Liver (tissue), 3 donors: ENCODE measurements around the gene UBA3.

Experiments used
- RAD21 ChIP-seq, 2 donors: IDR thresholded peaks; 2 replicates each; pipeline ENCODE4 v1.6.1; 2016; ENCODE audit warnings: antibody characterized with exemption in 2 of 2, mild to moderate bottlenecking in 2 of 2
- TAF1 ChIP-seq: conservative IDR thresholded peaks from 2 replicates; pipeline ENCODE4 v1.6.1; 2016; ENCODE audit warnings: antibody characterized with exemption, mild to moderate bottlenecking
- YY1 ChIP-seq: IDR thresholded peaks from 2 replicates; pipeline ENCODE4 v1.6.1; 2016; ENCODE audit warnings: antibody characterized with exemption, mild to moderate bottlenecking
- TF ChIP-seq, protein P1 (sequence below): fragments of 150-350 bp; IDR thresholded peaks from 2 replicates; pipeline ENCODE4 v1.5.1; 2017; ENCODE audit warnings: improper control_type of control experiment, low read depth, low read length; ENCODE audit not compliant: missing input control
- TF ChIP-seq, protein P2 (sequence below): IDR thresholded peaks from 2 replicates; pipeline ENCODE4 v1.6.1; 2016; ENCODE audit warnings: antibody characterized with exemption, mild to moderate bottlenecking
- donor health status: healthy.
- donor health status: healthy.

DNA sequence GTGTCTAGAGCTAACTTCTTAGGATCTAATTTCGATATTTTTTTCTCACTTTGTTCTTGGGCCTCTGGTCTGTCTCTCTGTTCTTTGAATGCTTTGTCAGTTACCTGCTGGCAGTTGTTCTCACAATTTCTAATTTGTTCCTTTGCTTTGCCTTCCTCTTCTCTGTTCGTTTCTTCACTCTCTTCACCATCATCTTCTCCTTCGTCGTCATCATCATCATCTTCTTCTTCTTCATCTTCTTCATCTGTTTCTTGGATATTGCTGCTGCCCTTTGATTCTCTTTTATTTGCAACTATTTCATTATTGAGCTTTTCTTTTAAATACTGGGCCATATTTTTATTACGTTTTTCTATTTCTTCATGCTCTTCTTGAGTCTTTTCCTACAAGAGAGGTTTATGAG, 39.5 kb upstream of the UBA3 start:
- TF ChIP-seq, protein P1, sequence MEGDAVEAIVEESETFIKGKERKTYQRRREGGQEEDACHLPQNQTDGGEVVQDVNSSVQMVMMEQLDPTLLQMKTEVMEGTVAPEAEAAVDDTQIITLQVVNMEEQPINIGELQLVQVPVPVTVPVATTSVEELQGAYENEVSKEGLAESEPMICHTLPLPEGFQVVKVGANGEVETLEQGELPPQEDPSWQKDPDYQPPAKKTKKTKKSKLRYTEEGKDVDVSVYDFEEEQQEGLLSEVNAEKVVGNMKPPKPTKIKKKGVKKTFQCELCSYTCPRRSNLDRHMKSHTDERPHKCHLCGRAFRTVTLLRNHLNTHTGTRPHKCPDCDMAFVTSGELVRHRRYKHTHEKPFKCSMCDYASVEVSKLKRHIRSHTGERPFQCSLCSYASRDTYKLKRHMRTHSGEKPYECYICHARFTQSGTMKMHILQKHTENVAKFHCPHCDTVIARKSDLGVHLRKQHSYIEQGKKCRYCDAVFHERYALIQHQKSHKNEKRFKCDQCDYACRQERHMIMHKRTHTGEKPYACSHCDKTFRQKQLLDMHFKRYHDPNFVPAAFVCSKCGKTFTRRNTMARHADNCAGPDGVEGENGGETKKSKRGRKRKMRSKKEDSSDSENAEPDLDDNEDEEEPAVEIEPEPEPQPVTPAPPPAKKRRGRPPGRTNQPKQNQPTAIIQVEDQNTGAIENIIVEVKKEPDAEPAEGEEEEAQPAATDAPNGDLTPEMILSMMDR = no peak
- TF ChIP-seq, protein P2, sequence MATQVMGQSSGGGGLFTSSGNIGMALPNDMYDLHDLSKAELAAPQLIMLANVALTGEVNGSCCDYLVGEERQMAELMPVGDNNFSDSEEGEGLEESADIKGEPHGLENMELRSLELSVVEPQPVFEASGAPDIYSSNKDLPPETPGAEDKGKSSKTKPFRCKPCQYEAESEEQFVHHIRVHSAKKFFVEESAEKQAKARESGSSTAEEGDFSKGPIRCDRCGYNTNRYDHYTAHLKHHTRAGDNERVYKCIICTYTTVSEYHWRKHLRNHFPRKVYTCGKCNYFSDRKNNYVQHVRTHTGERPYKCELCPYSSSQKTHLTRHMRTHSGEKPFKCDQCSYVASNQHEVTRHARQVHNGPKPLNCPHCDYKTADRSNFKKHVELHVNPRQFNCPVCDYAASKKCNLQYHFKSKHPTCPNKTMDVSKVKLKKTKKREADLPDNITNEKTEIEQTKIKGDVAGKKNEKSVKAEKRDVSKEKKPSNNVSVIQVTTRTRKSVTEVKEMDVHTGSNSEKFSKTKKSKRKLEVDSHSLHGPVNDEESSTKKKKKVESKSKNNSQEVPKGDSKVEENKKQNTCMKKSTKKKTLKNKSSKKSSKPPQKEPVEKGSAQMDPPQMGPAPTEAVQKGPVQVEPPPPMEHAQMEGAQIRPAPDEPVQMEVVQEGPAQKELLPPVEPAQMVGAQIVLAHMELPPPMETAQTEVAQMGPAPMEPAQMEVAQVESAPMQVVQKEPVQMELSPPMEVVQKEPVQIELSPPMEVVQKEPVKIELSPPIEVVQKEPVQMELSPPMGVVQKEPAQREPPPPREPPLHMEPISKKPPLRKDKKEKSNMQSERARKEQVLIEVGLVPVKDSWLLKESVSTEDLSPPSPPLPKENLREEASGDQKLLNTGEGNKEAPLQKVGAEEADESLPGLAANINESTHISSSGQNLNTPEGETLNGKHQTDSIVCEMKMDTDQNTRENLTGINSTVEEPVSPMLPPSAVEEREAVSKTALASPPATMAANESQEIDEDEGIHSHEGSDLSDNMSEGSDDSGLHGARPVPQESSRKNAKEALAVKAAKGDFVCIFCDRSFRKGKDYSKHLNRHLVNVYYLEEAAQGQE = no peak
- no peak for TF ChIP-seq RAD21 (IDR thresholded peaks at IDR 0.05)
- TF ChIP-seq YY1 = no peak
- TF ChIP-seq TAF1 = no peak
